ENCODE measurements around the gene KLHL24. TPM values are rescaled to one million over a fixed set of nuclear protein-coding genes. Genes with fewer than 3 reads are reported as not detected.

Gene KLHL24
- polyA plus RNA-seq, 1 experiment, result 33.6 TPM

GRCh38 chr3:183654727-183655126 is 19.3 kb downstream of the KLHL24 start:
- POLR2A ChIA-PET, result no interaction called here

GRCh38 chr3:183662099-183662498 is 26.7 kb downstream of the KLHL24 start:
- Histone ChIP-seq H3K4me3 (ENCODE audit: low read depth, low read length) (no peak overlapping the region), H3K27ac (ENCODE audit: low read depth, low read length) (no peak overlapping the region), H3K27me3 (ENCODE audit: control insufficient read depth, insufficient read depth, low read length) (peaks cover 2% of the 10 kb centered on the region), H3K9me3 (ENCODE audit: control insufficient read depth, insufficient read depth, low read length) (peaks cover 2% of the 10 kb centered on the region; the same call in 1 of the 2 replicates)
- CTCF ChIA-PET, result interaction anchor here (0.8 to 1.4 kb wide), 4 partner anchors 105 to 477 kb away, joined by 3 to 4 read pairs (median 3); partner anchors contain the start of gene MAP6D1
- POLR2A ChIA-PET, result interaction anchor here (0.8 kb wide), 1 partner anchor 26 kb away, joined by 3 read pairs; no protein-coding TSS in a partner anchor
- DNase-seq (ENCODE audit: low read depth, low spot score), result no peak
- no peak for TF ChIP-seq CTCF (IDR thresholded peaks at IDR 0.05; ENCODE audit: low read depth, low read length)

More at GRCh38 chr3:183654727-183655126, 19.3 kb downstream of the KLHL24 start:
- DNase-seq (ENCODE audit: low read depth, low spot score), result no peak
- Histone ChIP-seq H3K27me3 (ENCODE audit: control insufficient read depth, insufficient read depth, low read length) (peaks cover 2% of the 10 kb centered on the region), H3K4me3 (ENCODE audit: low read depth, low read length) (no peak overlapping the region), H3K27ac (ENCODE audit: low read depth, low read length) (no peak overlapping the region), H3K9me3 (ENCODE audit: control insufficient read depth, insufficient read depth, low read length) (peaks cover 18% of the 10 kb centered on the region)
- no peak for TF ChIP-seq CTCF (IDR thresholded peaks at IDR 0.05; ENCODE audit: low read depth, low read length)
- CTCF ChIA-PET, result no interaction called here

GRCh38 chr3:183664913-183665381 is 29.5 kb downstream of the KLHL24 start:
- CTCF ChIA-PET, result interaction anchor here (0.6 kb wide), 1 partner anchor 13 kb away, joined by 3 read pairs; no protein-coding TSS in a partner anchor
- no peak for TF ChIP-seq CTCF (IDR thresholded peaks at IDR 0.05; ENCODE audit: low read depth, low read length)
- H3K27me3 ChIP-seq (ENCODE audit: control insufficient read depth, insufficient read depth, low read length), result no peaks in the 10 kb centered on the region
- POLR2A ChIA-PET, result interaction anchor here (1.2 kb wide), 1 partner anchor 28 kb away, joined by 3 read pairs; no protein-coding TSS in a partner anchor
- peak overlapping the region; percentile 67 for H3K27ac ChIP-seq (ENCODE audit: low read depth, low read length)
- no peak overlapping the region for H3K4me3 ChIP-seq (ENCODE audit: low read depth, low read length)
- H3K9me3 ChIP-seq (ENCODE audit: control insufficient read depth, insufficient read depth, low read length), result peaks cover 4% of the 10 kb centered on the region; the same call in 1 of the 2 replicates
- DNase-seq (ENCODE audit: low read depth, low spot score), result peak; percentile 78

- POLR2A ChIA-PET, result no interaction called here
- Histone ChIP-seq H3K27ac (ENCODE audit: low read depth, low read length) (no peak overlapping the region), H3K4me3 (ENCODE audit: low read depth, low read length) (no peak overlapping the region), H3K9me3 (ENCODE audit: control insufficient read depth, insufficient read depth, low read length) (no peaks in the 10 kb centered on the region), H3K27me3 (ENCODE audit: control insufficient read depth, insufficient read depth, low read length) (no peaks in the 10 kb centered on the region)
- TF ChIP-seq CTCF (IDR thresholded peaks at IDR 0.05; ENCODE audit: low read depth, low read length), result no peak
- no peak for DNase-seq (ENCODE audit: low read depth, low spot score)
- CTCF ChIA-PET, result no interaction called here
Observed at GRCh38 chr3:183680061-183680460, 44.6 kb downstream of the KLHL24 start.

GRCh38 chr3:183687705-183688104 is 52.3 kb downstream of the KLHL24 start:
- Histone ChIP-seq H3K4me3 (ENCODE audit: low read depth, low read length) (no peak overlapping the region), H3K27ac (ENCODE audit: low read depth, low read length) (no peak overlapping the region), H3K27me3 (ENCODE audit: control insufficient read depth, insufficient read depth, low read length) (no peaks in the 10 kb centered on the region), H3K9me3 (ENCODE audit: control insufficient read depth, insufficient read depth, low read length) (no peaks in the 10 kb centered on the region; the same call in 1 of the 2 replicates)
- ChIA-PET POLR2A (no interaction called here), CTCF (no interaction called here)
- no peak for TF ChIP-seq CTCF (IDR thresholded peaks at IDR 0.05; ENCODE audit: low read depth, low read length)
- DNase-seq (ENCODE audit: low read depth, low spot score), result no peak

Measured in AG04450 (cell line).